OCI-LY7 (cell line): ENCODE results near the gene PPEF2.

Experiments used
- CTCF ChIP-seq: fragments of 200-600 bp; sonication (generic); conservative IDR thresholded peaks from 2 replicates; pipeline ENCODE4 v1.5.1; 2014; ENCODE audit warnings: mild to moderate bottlenecking, antibody characterized with exemption, low read length, moderate library complexity, mixed read lengths
- EZH2phosphoT487 ChIP-seq: fragments of 200-600 bp; sonication (generic); IDR thresholded peaks from 2 replicates; pipeline ENCODE4 v1.6.1; 2018; ENCODE audit warnings: low read depth, borderline replicate concordance, mild to moderate bottlenecking, mixed run types, antibody characterized with exemption, low read length, moderate library complexity, mixed read lengths

DNA sequence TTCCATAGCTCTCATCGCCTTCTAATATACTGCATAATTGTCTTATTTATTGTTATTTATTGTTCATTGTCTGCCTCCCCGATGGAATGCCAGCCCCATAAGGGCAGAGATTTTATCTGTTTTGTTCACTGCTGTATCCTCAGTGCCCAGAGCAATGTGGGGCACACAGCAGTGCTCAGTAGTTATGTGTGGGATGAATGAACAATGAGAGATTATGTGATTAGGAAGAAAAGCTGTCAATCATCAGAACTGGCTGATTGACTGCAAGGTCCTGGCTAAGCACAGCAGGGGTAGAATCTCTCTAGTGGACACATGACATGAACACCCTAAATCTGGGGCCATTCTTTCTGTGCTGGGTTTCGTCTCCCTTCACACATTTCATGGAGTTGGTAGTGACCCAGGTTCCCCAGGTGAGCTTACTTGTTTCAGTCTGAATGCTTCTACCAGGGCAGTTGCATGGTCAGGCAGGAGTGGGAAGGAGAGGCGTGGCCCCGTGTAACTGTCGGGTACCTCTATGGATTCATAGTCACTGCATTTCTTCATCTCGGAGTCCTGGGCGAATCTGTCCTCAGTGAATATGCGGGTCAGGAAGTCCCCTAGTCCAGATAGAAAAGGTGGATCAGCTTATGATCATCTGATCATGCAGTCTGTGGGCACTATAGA lies 12.6 kb downstream of the PPEF2 start:
- TF ChIP-seq CTCF: no peak
- no peak for TF ChIP-seq EZH2phosphoT487
